HG03439 (cell line): ENCODE data around the gene ALG6.
"Not testable (repeated sequence)": the region's sequence is repeated elsewhere in the genome, so short reads cannot be mapped to it uniquely, and the experiment has no call there.

ENCODE experiments used
- ATAC-seq: cut with Tn5 transposase; IDR thresholded peaks from one replicate; pipeline ENCODE4 v1.9.1; 2021; ENCODE audit warnings: mild to moderate bottlenecking, moderate library complexity; ENCODE audit not compliant: unreplicated experiment

The ALG6 gene

DNA sequence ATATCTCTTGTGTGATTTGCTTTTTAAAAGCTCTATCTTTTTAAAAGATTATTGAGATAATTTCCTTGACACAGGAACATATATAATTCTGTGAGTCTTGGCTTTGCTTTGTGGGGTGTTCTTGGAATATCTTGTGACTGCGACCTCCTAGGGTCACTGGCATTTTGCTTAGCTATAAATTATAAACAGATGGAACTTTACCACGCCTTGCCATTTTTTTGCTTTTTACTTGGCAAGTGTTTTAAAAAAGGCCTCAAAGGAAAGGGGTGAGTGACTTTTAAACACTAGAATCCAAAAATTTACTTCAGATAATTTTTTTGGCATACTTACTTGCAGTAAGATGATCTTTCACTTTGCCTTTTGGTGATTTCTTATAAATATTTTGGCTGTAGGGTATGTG is 43.6 kb downstream of the ALG6 start:
- ATAC-seq, result no peak

DNA sequence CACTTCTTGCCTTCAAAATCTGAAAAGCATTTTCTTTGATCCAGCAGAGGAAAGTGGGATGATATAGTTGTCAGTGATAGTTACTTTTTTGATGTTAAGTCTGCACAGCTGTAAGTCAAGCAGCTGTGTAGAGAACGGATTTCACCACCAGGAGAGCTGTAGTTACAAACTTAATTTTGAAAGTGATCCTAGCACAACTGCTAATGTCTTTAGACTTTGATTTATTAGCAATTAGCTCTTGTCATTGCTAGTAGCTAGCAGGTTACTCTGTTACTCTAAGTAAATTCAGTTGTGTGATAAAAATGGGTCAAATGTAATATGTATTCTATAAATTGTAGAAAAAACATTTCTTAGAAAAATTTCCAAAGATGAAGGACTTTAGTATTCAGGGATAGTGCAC is 46.0 kb downstream of the ALG6 start:
- no peak for ATAC-seq

GRCh38 chr1:63414691-63415365 is 47.4 kb downstream of the ALG6 start:
- no peak for ATAC-seq

DNA sequence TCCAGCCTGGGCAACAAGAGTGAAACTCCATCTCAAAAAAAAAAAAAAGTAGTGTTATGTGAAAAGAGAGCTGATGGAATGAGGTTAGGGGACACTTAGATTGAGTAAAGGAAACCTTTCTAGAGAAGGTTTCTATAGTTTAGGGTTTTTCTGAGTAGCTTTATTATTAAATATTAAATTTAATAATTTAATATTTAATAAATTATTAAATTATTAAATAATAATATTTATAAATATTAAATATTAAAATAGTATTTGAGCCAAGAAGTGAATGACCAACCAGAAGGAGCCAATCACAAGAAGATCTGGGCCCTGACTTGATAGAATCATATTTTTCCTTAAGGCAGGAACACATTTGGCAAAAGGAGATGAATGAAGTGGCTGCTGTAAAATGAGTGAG is 50.7 kb downstream of the ALG6 start:
- no peak for ATAC-seq

- not testable (repeated sequence) for ATAC-seq
Observed at GRCh38 chr1:63420746-63421145, 53.3 kb downstream of the ALG6 start.

- ATAC-seq, result no peak
Observed at GRCh38 chr1:63423649-63424048, 56.2 kb downstream of the ALG6 start.

DNA sequence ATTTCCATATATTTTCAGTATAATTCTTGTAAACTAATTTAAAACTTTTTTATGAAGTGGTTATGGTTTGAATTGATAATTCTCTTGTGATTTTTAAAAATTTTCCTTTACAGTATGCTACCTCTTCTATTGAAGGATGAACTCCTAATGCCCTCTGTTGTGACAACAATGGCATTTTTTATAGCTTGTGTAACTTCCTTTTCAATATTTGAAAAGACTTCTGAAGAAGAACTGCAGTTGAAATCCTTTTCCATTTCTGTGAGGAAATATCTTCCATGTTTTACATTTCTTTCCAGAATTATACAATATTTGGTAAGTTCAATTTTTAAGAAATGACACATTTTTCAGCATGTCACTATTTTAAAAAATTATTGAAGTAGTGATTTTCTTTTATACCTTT is 61.4 kb downstream of the ALG6 start:
- ATAC-seq, result no peak

- no peak for ATAC-seq
Observed at GRCh38 chr1:63429281-63429680, 61.9 kb downstream of the ALG6 start.

DNA sequence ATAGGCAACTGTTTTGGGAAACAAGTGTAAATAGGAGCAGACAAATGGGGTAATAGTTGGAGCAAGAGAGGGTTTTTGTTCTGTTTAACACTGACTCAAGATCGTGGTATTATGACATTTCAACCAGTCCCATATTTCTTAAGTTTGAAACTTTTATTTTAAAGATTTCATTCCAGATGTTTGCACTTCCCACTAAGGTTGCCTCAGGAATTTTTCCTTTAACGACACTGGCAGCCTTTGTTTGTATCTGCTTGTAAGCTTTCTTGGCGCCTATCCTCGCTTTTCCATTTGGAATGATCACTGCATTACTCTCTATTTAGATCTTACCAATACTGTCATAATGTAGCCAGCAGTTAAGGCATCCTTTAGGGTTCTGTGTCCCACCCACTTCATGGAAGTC is 67.7 kb downstream of the ALG6 start:
- ATAC-seq, result no peak

DNA sequence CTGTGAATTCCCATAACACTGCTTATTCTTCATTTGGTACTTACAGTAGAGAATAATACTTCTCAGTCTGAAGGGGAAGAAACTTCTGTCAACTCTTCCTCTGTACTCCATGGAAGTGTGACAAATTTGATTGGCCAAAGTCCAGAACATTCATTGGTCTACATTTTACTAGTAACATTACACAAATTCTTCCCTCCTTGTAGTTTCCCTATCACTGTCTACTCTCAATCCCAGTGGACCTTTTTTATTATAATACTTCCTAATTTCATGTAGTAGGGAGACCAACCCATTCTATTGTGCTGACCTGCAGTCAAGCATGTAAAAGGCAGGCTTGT is 74.7 kb downstream of the ALG6 start:
- ATAC-seq, result no peak

DNA sequence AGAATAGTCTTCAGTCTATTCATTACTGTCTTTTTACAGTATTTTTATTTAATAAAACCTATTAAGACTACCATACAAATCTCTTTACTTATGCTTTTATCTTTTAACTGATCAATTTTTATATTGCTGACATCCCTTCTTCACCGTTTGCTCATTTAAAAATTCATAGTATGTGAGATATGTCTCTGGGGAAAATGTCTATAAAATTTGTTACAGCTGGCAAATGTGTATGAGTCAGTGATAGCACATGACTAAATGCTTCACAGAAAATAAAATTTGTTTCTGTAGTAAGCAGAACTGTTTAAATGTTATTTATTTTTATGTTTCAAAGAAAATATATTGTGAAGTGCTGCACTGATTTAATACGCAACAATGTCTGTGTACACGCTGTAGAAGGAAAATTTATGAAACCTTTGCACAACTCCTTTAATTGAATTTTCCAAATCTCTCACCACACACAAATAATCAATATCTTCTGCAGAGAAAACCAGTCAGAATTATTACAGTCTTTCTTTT is 81.4 kb downstream of the ALG6 start:
- no peak for ATAC-seq

DNA sequence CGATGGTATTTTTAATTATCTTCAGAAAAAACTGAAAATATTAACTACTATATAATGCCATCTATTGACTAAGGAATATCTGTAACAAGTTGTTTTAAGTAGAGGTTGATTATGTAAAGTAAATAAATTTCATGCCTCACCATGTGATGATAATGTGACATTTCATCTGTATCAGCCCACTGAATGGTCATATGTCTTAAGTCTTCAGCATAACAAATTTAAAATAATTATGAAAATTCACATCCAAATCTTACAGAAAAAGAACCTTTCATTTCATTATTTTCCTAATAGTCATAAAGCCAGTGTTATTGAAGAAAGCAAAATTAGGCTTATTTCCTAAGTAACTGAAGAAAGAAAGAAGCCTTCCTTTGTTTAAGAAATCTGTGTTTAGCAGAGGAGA is 83.0 kb downstream of the ALG6 start:
- ATAC-seq, result no peak

DNA sequence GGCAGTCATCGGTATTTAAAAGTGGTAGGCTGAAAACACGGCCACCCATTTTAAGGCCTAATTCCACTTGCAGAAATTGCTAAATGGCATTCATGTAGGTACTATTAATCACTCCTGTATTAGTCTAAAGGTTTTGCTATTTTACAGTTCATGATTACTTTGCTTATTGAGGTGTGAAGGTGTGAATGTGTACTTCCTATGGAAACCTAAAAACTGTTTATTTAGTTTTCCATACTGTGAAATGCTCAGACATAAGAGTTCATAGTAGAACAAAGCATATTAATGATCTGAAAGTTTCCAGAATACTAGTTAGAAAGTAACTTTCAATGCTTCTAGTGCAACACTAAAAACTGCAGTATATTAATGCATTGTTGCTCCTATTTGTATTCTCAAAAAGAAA is 85.8 kb downstream of the ALG6 start:
- no peak for ATAC-seq

DNA sequence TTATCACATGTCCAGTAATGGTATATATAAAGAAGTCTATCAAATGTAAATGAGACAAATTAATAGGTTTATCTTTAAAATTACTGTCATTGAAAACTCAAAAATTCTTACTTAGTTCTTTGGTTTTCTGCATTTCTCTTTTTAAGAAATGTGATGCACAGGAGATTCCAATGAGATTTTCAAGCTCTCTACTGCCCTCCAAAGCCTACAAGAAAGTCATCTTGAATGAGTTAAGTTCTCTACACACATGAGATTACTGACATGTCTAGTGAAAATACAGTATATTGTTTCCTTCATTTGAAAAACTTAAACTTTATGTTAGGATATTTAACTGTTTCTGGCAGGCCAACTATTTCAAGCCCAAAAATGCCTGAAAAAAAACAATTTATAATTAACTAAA is 86.8 kb downstream of the ALG6 start:
- ATAC-seq, result no peak

GRCh38 chr1:63458750-63459149 is 91.3 kb downstream of the ALG6 start:
- ATAC-seq, result no peak

DNA sequence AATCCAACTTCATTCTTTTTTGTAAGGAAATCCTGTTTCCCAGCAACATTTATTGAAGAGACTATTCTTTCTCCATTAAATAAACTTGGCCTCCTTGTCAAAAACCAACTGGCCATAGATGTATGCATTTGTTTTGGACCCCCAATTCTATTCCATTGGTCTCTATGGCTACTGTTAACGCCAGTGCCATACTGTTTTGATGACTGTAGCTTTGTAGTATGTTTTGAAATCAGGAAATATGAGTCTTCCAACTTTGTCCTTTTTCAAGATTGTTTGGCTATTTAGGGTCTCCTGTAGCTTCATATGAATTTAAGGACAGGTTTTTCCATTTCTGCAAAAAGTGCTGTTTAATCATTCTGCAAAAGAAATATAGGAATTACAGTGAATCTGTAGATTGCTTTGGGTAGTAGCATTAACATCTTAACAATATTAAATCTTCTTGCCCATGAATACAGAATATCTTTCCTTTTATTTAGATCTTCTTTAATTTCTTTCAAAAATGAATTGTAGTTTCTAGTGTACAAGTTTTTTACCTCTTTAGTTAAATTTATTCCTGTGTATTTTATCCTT is 94.3 kb downstream of the ALG6 start:
- ATAC-seq, result no peak

DNA sequence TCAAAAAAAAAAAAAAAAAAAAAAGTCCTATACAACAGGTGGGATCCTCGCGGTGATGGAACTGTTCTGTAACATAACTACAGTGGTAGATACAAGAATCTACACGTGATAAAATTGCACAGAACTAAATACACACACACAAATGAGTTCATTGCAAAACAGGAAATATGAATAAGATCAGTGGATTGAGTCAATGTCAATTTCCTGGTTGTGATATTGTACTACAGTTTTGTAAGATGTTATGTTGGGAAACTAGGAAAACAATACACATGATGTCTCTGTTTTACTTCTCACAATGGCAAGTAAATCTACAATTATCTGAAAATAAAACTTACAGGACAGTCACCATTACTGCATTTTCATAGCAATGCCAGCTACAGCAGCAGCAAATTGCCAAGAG is 95.8 kb downstream of the ALG6 start:
- no peak for ATAC-seq

- ATAC-seq, result no peak
Observed at GRCh38 chr1:63466181-63466580, 98.8 kb downstream of the ALG6 start.

GRCh38 chr1:63466759-63467158 is 99.3 kb downstream of the ALG6 start:
- ATAC-seq, result no peak

- not testable (repeated sequence) for ATAC-seq
Observed at GRCh38 chr1:63468683-63469082, 101.3 kb downstream of the ALG6 start.

DNA sequence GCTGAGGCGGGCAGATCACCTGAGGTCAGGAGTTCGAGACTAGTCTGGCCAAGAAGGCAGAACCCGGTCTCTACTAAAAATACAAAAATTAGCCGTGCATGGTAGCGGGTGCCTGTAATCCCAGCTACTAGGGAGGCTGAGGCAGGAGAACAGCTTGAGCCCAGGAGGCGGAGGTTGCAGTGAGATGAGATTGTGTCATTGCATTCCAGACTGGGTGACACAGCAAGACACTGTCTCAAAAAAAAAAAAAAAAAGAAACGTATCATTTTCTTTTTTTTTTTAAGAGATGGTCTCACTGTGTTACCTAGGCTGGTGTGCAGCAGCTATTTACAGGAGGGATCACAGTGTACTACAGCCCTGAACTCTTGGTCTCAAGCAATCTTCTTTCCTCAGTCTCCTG is 108.3 kb downstream of the ALG6 start:
- no peak for ATAC-seq

DNA sequence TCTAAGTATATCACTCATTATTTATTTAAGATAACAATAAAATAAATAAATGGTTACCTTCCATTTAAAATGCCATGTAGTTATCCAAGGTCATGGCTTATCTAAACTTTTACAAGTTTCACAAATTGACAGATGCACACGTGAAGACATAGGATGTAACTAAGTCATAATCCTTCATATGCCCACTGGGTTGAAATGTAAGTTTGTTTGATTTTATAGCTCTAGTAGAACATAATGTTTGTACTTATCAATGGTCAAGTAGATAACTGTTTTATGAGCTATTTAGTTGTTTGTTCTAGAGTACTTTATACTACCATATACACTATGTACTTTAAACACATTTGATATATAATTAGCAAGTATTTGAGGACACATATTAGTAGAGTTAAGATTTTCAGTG is 112.6 kb downstream of the ALG6 start:
- no peak for ATAC-seq

GRCh38 chr1:63486629-63487028 is 119.2 kb downstream of the ALG6 start:
- ATAC-seq, result no peak
